Adrenal gland (tissue), 12 donors: ENCODE measurements around the gene PTPRN2. TPM values are rescaled to one million over a fixed set of nuclear protein-coding genes. Genes with fewer than 3 reads are reported as not detected.

Source experiments
- DNase-seq, 7 donors: peaks; one replicate each; pipeline ENCODE4 v3.0.0-alpha.2; 2019 to 2020
- H3K27ac ChIP-seq, 5 donors: fragments of 200-600 bp; sonication (generic) in 4 of 5; 1 replicate in 3 of 5; 2 replicates in 2 of 5; pipeline versions ENCODE4 v1.5.1 to v1.8.0; 2016 to 2020; ENCODE audit warnings: mild to moderate bottlenecking in 1 of 5
- H3K27me3 ChIP-seq: fragments of 200-600 bp; 2 replicates; pipeline ENCODE4 v1.8.0; 2021
- H3K36me3 ChIP-seq, 2 donors: fragments of 200-600 bp; replicated peaks in 1 of 2; 1 replicate in 1 of 2; 2 replicates in 1 of 2; pipeline versions ENCODE4 v1.5.1 to v1.8.0; 2018 to 2022
- H3K4me1 ChIP-seq, 2 donors: fragments of 200-600 bp; replicated peaks in 1 of 2; 1 replicate in 1 of 2; 2 replicates in 1 of 2; pipeline versions ENCODE4 v1.5.1 to v1.8.0; 2018 to 2021
- H3K4me3 ChIP-seq, 4 donors: fragments of 200-600 bp; sonication (generic) in 3 of 4; one replicate each; pipeline ENCODE4 v1.5.1; 2016 to 2018
- H3K9me3 ChIP-seq, 3 donors: fragments of 200-600 bp; sonication (generic) in 1 of 3; replicated peaks in 1 of 3; 1 replicate in 2 of 3; 2 replicates in 1 of 3; pipeline versions ENCODE4 v1.5.1 to v1.8.0; 2016 to 2021
- POLR2A ChIP-seq, 2 donors: fragments of 450-650 bp; IDR thresholded peaks; one replicate each; pipeline ENCODE4 v1.6.1; 2017; ENCODE audit warnings: antibody characterized with exemption in 2 of 2, mild to moderate bottlenecking in 2 of 2, moderate library complexity in 1 of 2
- WGBS, 4 donors: extraction: QIAGEN DNeasy Blood & Tissue Kit in 2 of 4; methylation state at CpG; one replicate each; pipeline versions ENCODE4 v1.1.5 to v1.1.7; 2013 to 2017; 5-methylcytosine and 5-hydroxymethylcytosine counted together
- intact Hi-C, 2 donors: fragments of 100-400 bp; cut with DNase I; formaldehyde crosslinking; loops; one replicate each; pipeline versions ENCODE4 v1.14.1 to v1.15.0; 2022 to 2023
- polyA plus RNA-seq, 3 donors: library from polyadenylated mRNA; stranded (reverse); fragments of 200-250 nt in 2 of 3; fragments of 350-450 nt in 1 of 3; fragmentation: Illumina TruSeq in 1 of 3; extraction: RNeasy Lipid Tissue Mini Kit (QIAGEN cat#74804) in 1 of 3; gene quantifications; one replicate each; pipeline ENCODE4 v1.2.3, GENCODE V29; 2013 to 2014
- total RNA-seq, 9 donors: library from RNA; depleted of rRNA in 4 of 9; stranded (reverse); fragments of >200 nt in 4 of 9; fragments of 120-200 nt in 1 of 9; fragmentation: NEBNext Ultra II Directional in 1 of 9; extraction: Animal tissue kit (Norgen Biotek cat#: 25700) in 1 of 9; gene quantifications; one replicate each; pipeline versions ENCODE4 v1.1.0 to v1.2.4, GENCODE V29; 2013 to 2023
- TF ChIP-seq, protein P1 (sequence below), 6 experiments: fragments of 450-650 bp in 4 of 6; fragments of 200-600 bp in 2 of 6; sonication (generic) in 1 of 6; IDR thresholded peaks; 1 replicate in 5 of 6; 2 replicates in 1 of 6; pipeline versions ENCODE4 v1.5.1 to v1.8.0; 2016 to 2021; ENCODE audit warnings: antibody characterized with exemption in 6 of 6, mild to moderate bottlenecking in 2 of 6, moderate library complexity in 1 of 6
- donor health status: healthy with polysubstance abuse.
- donor health status: Bipolar disorder and iron deficiency.
- donor health status: DM: yes; HTN: yes; CAD: no.
- donor health status: DM: no; HTN: no; CAD: no.
- donor health status: DM: no; HTN: no; CAD: no.
- donor health status: DM: yes; HTN: yes; CAD: no.

PTPRN2 gene
- total and polyA plus RNA-seq, 12 donors, result 2.2 to 16.2 (median 3.4) TPM

DNA sequence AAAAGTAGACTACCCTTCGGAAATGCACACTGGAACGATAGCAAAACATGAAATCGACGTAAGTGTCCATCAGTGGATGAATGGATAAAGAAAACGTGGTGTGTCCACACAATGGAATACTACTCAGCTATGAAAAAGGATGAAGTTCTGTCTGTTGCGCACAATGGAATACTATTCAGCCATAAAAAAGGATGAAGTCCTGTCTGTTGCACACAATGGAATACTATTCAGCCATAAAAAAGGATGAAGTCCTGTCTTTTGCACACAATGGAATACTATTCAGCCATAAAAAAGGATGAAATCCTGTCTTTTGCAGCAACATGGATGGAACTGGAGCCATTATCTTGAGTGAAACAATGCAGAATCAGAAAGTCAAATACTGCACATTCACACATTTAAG, 591.8 kb downstream of the PTPRN2 start:
- DNase-seq, result no peak
- Histone ChIP-seq H3K36me3 (no peaks in the 10 kb centered on the region), H3K4me1 (no peaks in the 10 kb centered on the region), H3K9me3 (no peaks in the 10 kb centered on the region), H3K27ac (no peak overlapping the region), H3K4me3 (no peak overlapping the region), H3K27me3 (no peaks in the 10 kb centered on the region)
- 88 to 95% (median 93%) methylated on average over 6 of the region's 6 CpGs for WGBS, 4 donors
- intact Hi-C loops, result no loop called here
- TF ChIP-seq POLR2A (IDR thresholded peaks at IDR 0.05), result no peak
- TF ChIP-seq, protein P1, sequence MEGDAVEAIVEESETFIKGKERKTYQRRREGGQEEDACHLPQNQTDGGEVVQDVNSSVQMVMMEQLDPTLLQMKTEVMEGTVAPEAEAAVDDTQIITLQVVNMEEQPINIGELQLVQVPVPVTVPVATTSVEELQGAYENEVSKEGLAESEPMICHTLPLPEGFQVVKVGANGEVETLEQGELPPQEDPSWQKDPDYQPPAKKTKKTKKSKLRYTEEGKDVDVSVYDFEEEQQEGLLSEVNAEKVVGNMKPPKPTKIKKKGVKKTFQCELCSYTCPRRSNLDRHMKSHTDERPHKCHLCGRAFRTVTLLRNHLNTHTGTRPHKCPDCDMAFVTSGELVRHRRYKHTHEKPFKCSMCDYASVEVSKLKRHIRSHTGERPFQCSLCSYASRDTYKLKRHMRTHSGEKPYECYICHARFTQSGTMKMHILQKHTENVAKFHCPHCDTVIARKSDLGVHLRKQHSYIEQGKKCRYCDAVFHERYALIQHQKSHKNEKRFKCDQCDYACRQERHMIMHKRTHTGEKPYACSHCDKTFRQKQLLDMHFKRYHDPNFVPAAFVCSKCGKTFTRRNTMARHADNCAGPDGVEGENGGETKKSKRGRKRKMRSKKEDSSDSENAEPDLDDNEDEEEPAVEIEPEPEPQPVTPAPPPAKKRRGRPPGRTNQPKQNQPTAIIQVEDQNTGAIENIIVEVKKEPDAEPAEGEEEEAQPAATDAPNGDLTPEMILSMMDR (IDR thresholded peaks at IDR 0.05), result no peak

DNA sequence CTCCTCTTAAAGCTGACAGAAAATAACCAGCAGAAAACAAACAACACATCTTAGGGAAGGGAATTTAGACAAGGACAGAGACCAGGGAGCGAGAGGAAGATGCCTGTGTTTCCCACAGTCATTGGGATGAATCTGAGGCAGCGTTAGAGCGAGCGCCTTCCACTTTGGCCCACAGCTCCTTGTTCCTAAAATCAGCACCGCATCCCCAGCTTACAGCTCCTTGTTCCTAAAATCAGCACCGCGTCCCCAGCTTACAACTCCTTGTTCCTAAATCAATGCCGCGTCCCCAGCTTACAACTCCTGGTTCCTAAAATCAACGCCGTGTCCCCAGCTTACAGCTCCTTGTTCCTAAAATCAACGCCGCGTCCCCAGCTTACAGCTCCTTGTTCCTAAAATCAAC, 593.3 kb downstream of the PTPRN2 start:
- Histone ChIP-seq H3K4me3 (no peak overlapping the region), H3K4me1 (no peaks in the 10 kb centered on the region), H3K36me3 (no peaks in the 10 kb centered on the region), H3K27me3 (no peaks in the 10 kb centered on the region), H3K27ac (no peak overlapping the region), H3K9me3 (no peaks in the 10 kb centered on the region)
- 77 to 87% (median 84%) methylated on average over 14 of the region's 14 CpGs for WGBS, 4 donors
- no peak for DNase-seq
- TF ChIP-seq POLR2A (IDR thresholded peaks at IDR 0.05), result no peak
- TF ChIP-seq, protein P1 (IDR thresholded peaks at IDR 0.05), result no peak
- intact Hi-C loops, result no loop called here

- 71 to 86% (median 86%) methylated on average over 9 to 18 of the region's 18 CpGs for WGBS, 4 donors
- intact Hi-C loops, result no loop called here
Measured at GRCh38 chr7:157993406-157994105, 594.1 kb downstream of the PTPRN2 start.

DNA sequence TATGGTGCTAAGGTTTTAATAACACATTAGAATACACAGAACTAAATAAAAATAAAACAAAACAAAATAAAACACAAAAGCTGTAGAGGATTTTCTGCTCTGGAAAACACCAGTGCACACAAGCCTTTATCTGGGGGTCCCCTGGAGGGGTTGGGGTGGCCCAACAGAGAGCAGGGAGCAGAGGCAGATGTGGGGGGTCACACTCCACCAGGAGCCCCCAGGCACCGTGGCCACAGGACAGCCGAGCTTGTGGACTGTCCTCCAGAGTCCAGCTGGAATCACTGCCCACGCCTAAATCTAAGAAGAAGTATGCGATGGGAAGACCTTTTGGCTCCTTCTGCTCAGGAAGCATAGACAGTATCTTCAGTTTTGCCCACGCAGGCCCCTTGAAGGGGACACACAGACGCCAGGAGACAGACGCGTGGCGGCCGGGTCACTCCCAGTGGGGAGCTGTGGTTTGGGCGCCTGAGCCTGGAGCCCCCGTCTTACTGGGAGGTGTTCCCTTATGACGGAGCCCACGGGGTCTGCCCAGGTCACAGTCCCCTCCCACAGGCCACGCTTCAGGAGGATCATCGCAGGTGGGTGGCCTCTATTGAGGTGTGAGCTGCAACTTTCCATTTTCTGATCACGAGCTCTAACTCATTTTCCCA, 595.0 kb downstream of the PTPRN2 start:
- TF ChIP-seq, protein P1 (IDR thresholded peaks at IDR 0.05), result no peak
- no peak for TF ChIP-seq POLR2A (IDR thresholded peaks at IDR 0.05)
- Histone ChIP-seq H3K4me1 (no peaks in the 10 kb centered on the region), H3K9me3 (no peaks in the 10 kb centered on the region), H3K4me3 (no peak overlapping the region), H3K27me3 (no peaks in the 10 kb centered on the region), H3K27ac (no peak overlapping the region), H3K36me3 (no peaks in the 10 kb centered on the region)
- 85 to 89% (median 86%) methylated on average over 17 of the region's 17 CpGs for WGBS, 4 donors
- DNase-seq, result no peak
- intact Hi-C loops, result no loop called here

More at GRCh38 chr7:157993406-157994105, 594.1 kb downstream of the PTPRN2 start:
- no peaks in the 10 kb centered on the region for H3K9me3 ChIP-seq
- no peaks in the 10 kb centered on the region for H3K4me1 ChIP-seq
- TF ChIP-seq, protein P1 (IDR thresholded peaks at IDR 0.05), result no peak
- no peak overlapping the region for H3K4me3 ChIP-seq
- no peaks in the 10 kb centered on the region for H3K36me3 ChIP-seq
- H3K27ac ChIP-seq, result no peak overlapping the region
- DNase-seq, result no peak
- H3K27me3 ChIP-seq, result no peaks in the 10 kb centered on the region
